Astrocyte of the spinal cord (primary cell): ENCODE data around the gene PNISR.

Experiments used
- DNase-seq: peaks from one replicate; pipeline ENCODE4 v3.0.0; 2011; ENCODE audit warnings: low read depth, low spot score
- H3K4me3 ChIP-seq: 2 replicates; pipeline ENCODE4 v1.5.1; 2011; ENCODE audit warnings: low read depth, mild to moderate bottlenecking, low read length, moderate library complexity
- CTCF ChIP-seq: IDR thresholded peaks from 2 replicates; pipeline ENCODE4 v1.5.1; 2012; ENCODE audit warnings: low read depth, mild to moderate bottlenecking, low read length, inconsistent platforms
- in situ Hi-C: cut with HindIII; loops from 2 replicates; pipeline ENCODE4 v1.10.0; 2017; ENCODE audit warnings: low sequenced_read_pairs

PNISR gene

GRCh38 chr6:99362678-99363268, 62.3 kb downstream of the PNISR start:
- no peak overlapping the region for H3K4me3 ChIP-seq
- no peak for DNase-seq
- in situ Hi-C loops: no loop called here
- no peak for TF ChIP-seq CTCF

- TF ChIP-seq CTCF: no peak
- H3K4me3 ChIP-seq: no peak overlapping the region
- in situ Hi-C loops: no loop called here
- no peak for DNase-seq
These were observed 65.3 kb downstream of the PNISR start for GRCh38 chr6:99359800-99360199.

GRCh38 chr6:99356641-99357040, 68.5 kb downstream of the PNISR start:
- no peak for DNase-seq
- no peak overlapping the region for H3K4me3 ChIP-seq
- in situ Hi-C loops: no loop called here
- TF ChIP-seq CTCF: no peak

GRCh38 chr6:99354983-99355382, 70.1 kb downstream of the PNISR start:
- TF ChIP-seq CTCF: no peak
- in situ Hi-C loops: no loop called here
- H3K4me3 ChIP-seq: no peak overlapping the region
- no peak for DNase-seq

- DNase-seq: no peak
- H3K4me3 ChIP-seq: no peak overlapping the region
- in situ Hi-C loops: no loop called here
These were observed 72.0 kb downstream of the PNISR start for GRCh38 chr6:99353126-99353525.

GRCh38 chr6:99350573-99350972, 74.5 kb downstream of the PNISR start:
- in situ Hi-C loops: no loop called here
- no peak overlapping the region for H3K4me3 ChIP-seq
- no peak for DNase-seq

More at GRCh38 chr6:99353126-99353525, 72.0 kb downstream of the PNISR start:
- TF ChIP-seq CTCF: no peak

More at GRCh38 chr6:99350573-99350972, 74.5 kb downstream of the PNISR start:
- no peak for TF ChIP-seq CTCF
